HL-60/S4 treated with phorbol 12-myristate 13-acetate at 8.2 ng/mL for 4 days and 3 days (cell line): ENCODE data around the gene TTLL10.
"Not testable (repeated sequence)": the region's sequence is repeated elsewhere in the genome, so short reads cannot be mapped to it uniquely, and the experiment has no call there.

Experiments used
- in situ Hi-C: fragments of 300-500 bp; cut with MboI; formaldehyde crosslinking; loops from 2 replicates; pipeline ENCODE4 v1.15.0; 2022; ENCODE audit warnings: low sequenced_read_pairs

Gene TTLL10

GRCh38 chr1:1170215-1171091 is 3.2 kb upstream of the TTLL10 start:
- in situ Hi-C loops = no loop called here

- in situ Hi-C loops = no loop called here
Measured at GRCh38 chr1:1171161-1171545, 2.5 kb upstream of the TTLL10 start.

- in situ Hi-C loops = no loop called here
Measured at GRCh38 chr1:1171546-1172340, 1.9 kb upstream of the TTLL10 start.

GRCh38 chr1:1173061-1173792 is 453 bp upstream of the TTLL10 start:
- in situ Hi-C loops = no loop called here

- in situ Hi-C loops = no loop called here
Measured at GRCh38 chr1:1175221-1176062, 1.8 kb downstream of the TTLL10 start.

- in situ Hi-C loops = not testable (repeated sequence)
Measured at GRCh38 chr1:1176063-1176761, 2.5 kb downstream of the TTLL10 start.

GRCh38 chr1:1176931-1177330 is 3.3 kb downstream of the TTLL10 start:
- in situ Hi-C loops = no loop called here

GRCh38 chr1:1177452-1178206 is 3.9 kb downstream of the TTLL10 start:
- in situ Hi-C loops = no loop called here

GRCh38 chr1:1178794-1179331 is 5.2 kb downstream of the TTLL10 start:
- in situ Hi-C loops = no loop called here

- in situ Hi-C loops = no loop called here
Measured at GRCh38 chr1:1179346-1179982, 5.8 kb downstream of the TTLL10 start.

GRCh38 chr1:1179983-1180861 is 6.5 kb downstream of the TTLL10 start:
- in situ Hi-C loops = no loop called here

GRCh38 chr1:1181129-1181937 is 7.7 kb downstream of the TTLL10 start:
- in situ Hi-C loops = no loop called here

- in situ Hi-C loops = no loop called here
Measured at GRCh38 chr1:1181938-1182410, 8.3 kb downstream of the TTLL10 start.

GRCh38 chr1:1182491-1183220 is 9.0 kb downstream of the TTLL10 start:
- in situ Hi-C loops = no loop called here

- in situ Hi-C loops = no loop called here
Measured at GRCh38 chr1:1183221-1183747, 9.6 kb downstream of the TTLL10 start.
